ENCODE results near the gene SBK1. TPM values are rescaled to one million over a fixed set of nuclear protein-coding genes. Genes with fewer than 3 reads are reported as not detected.

The SBK1 gene
- total RNA-seq, 1 experiment from 2014 or later = 6.7 TPM

DNA sequence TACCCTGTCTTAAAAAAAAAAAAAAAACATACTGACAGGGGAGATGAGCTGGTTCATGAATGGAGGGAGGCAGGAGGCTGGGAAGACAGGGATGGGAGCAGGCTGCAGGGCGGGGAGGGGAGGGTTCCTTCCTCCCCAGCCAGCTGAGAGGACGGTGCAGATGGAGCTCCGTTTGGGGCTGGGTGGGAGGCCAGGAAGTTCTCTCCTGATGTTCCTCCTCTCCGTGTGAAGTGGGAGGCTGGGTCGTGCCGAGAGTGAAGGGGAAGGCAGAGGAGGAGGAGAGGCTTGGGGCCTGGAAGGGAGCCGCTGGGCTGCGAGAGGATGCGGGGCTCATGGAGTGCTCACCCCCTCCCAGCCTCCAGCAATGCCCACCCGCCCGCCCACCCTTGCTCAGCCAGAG lies 21.3 kb downstream of the SBK1 start:
- H3K36me3 Mint-ChIP-seq (ENCODE audit: insufficient read depth, unreplicated experiment) = peaks cover 12% of the 10 kb centered on the region
- intact Hi-C loops (cut with micrococcal nuclease; ENCODE audit: unreplicated experiment) = no loop called here
- no peak overlapping the region for H3K4me3 ChIP-seq (ENCODE audit: low read depth, low read length)
- H3K4me1 Mint-ChIP-seq (ENCODE audit: low read depth, unreplicated experiment) = no peaks in the 10 kb centered on the region
- no peak for DNase-seq
- no peak overlapping the region for H3K27ac Mint-ChIP-seq (ENCODE audit: unreplicated experiment)
- no peaks in the 10 kb centered on the region for H3K9me3 Mint-ChIP-seq (ENCODE audit: unreplicated experiment)
- CTCF ChIA-PET = no interaction called here
- no peaks in the 10 kb centered on the region for H3K9me3 ChIP-seq
- no peaks in the 10 kb centered on the region for H3K27me3 Mint-ChIP-seq (ENCODE audit: insufficient read depth, unreplicated experiment)
- BruUV-seq (replicated peaks) = no TSS peak
- H3K4me3 Mint-ChIP-seq (ENCODE audit: unreplicated experiment) = no peak overlapping the region
- POLR2A ChIA-PET = no interaction called here
- no peaks in the 10 kb centered on the region for H3K4me1 ChIP-seq
- H3K27me3 ChIP-seq (replicated peaks; ENCODE audit: control insufficient read depth, insufficient read depth, low read length) = no peaks in the 10 kb centered on the region
- TF ChIP-seq, protein P1, sequence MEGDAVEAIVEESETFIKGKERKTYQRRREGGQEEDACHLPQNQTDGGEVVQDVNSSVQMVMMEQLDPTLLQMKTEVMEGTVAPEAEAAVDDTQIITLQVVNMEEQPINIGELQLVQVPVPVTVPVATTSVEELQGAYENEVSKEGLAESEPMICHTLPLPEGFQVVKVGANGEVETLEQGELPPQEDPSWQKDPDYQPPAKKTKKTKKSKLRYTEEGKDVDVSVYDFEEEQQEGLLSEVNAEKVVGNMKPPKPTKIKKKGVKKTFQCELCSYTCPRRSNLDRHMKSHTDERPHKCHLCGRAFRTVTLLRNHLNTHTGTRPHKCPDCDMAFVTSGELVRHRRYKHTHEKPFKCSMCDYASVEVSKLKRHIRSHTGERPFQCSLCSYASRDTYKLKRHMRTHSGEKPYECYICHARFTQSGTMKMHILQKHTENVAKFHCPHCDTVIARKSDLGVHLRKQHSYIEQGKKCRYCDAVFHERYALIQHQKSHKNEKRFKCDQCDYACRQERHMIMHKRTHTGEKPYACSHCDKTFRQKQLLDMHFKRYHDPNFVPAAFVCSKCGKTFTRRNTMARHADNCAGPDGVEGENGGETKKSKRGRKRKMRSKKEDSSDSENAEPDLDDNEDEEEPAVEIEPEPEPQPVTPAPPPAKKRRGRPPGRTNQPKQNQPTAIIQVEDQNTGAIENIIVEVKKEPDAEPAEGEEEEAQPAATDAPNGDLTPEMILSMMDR (IDR thresholded peaks at IDR 0.05; ENCODE audit: insufficient read depth in 1 of 2, low read depth in 1 of 2, low read length in 1 of 2, severe bottlenecking in 1 of 2, unreplicated experiment in 1 of 2) = no peak
- no peaks in the 10 kb centered on the region for H3K36me3 ChIP-seq (ENCODE audit: control insufficient read depth, insufficient read depth, low read length)

DNA sequence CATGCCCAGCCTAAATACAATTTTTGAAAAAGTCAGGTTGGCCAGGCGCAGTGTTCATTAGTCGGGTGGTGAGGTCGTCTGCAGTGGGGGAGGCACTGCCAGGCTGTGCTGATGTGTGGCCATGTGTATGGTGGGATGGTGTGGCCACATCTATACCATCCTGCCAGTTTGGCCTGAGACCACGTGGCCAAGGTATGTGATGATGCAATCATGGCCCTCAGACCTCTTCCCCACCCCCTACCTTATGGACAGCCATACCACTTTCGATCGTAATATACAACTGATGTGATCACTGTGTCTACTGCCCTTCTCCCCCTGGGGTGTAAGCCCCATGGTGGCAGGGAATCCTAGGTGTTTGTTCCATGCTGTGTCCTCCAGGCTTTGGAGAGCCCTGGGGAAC lies 23.7 kb downstream of the SBK1 start:
- ChIA-PET CTCF (no interaction called here), POLR2A (no interaction called here)
- Histone ChIP-seq H3K36me3 (ENCODE audit: control insufficient read depth, insufficient read depth, low read length) (no peaks in the 10 kb centered on the region), H3K9me3 (no peaks in the 10 kb centered on the region), H3K27me3 (replicated peaks; ENCODE audit: control insufficient read depth, insufficient read depth, low read length) (no peaks in the 10 kb centered on the region), H3K4me1 (no peaks in the 10 kb centered on the region), H3K4me3 (ENCODE audit: low read depth, low read length) (no peak overlapping the region)
- Mint-ChIP-seq H3K27ac (ENCODE audit: unreplicated experiment) (no peak overlapping the region), H3K36me3 (ENCODE audit: insufficient read depth, unreplicated experiment) (peaks cover 4% of the 10 kb centered on the region), H3K9me3 (ENCODE audit: unreplicated experiment) (no peaks in the 10 kb centered on the region), H3K27me3 (ENCODE audit: insufficient read depth, unreplicated experiment) (no peaks in the 10 kb centered on the region), H3K4me1 (ENCODE audit: low read depth, unreplicated experiment) (no peaks in the 10 kb centered on the region), H3K4me3 (ENCODE audit: unreplicated experiment) (no peak overlapping the region)
- intact Hi-C loops (cut with micrococcal nuclease; ENCODE audit: unreplicated experiment) = no loop called here
- DNase-seq = no peak
- no TSS peak for BruUV-seq (replicated peaks)
- TF ChIP-seq, protein P1 (IDR thresholded peaks at IDR 0.05; ENCODE audit: insufficient read depth in 1 of 2, low read depth in 1 of 2, low read length in 1 of 2, severe bottlenecking in 1 of 2, unreplicated experiment in 1 of 2) = no peak

DNA sequence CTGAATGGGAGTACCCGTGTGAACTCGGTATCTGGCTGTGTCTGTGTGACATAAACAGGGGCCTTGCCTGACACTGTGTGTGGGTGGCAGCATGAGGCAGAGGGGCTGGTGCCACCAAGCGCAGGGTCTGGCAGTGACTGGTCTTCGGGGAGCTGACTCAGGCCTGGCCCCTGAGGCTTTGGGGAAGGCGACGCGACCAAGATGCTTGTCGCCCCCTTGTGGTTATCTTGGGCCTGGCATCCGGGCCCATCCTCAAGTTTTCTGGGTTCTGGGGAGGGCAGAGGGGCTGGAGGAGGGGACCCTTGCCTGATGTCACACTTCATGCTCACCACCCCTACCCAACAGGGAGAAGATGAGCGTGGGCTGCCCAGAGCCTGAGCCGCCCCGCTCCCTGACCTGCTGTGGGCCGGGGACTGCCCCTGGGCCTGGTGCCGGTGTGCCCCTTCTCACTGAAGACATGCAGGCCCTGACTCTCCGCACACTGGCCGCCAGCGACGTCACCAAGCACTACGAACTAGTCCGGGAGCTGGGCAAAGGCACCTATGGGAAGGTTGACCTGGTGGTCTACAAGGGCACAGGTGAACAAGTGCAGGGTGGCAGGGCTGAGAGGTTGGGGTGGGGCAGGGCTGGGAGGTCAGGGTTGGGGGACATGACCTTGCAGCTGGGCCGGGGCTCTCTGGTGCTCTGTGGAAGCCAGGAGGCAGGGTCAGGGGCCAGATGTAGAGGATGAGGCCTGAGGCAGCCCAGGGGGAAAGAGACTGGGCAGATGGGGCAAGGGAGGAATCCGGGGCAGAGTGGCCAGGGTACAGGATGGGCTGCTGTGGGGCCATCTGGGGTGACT lies 24.9 kb downstream of the SBK1 start:
- H3K27me3 ChIP-seq (replicated peaks; ENCODE audit: control insufficient read depth, insufficient read depth, low read length) = no peaks in the 10 kb centered on the region
- DNase-seq = peak in 1 of 2 experiments; percentile 66
- intact Hi-C loops (cut with micrococcal nuclease; ENCODE audit: unreplicated experiment) = loop anchor here (1.0 kb wide), 1 partner anchor 40 kb away; no protein-coding TSS in a partner anchor
- Mint-ChIP-seq H3K27ac (ENCODE audit: unreplicated experiment) (no peak overlapping the region), H3K4me3 (ENCODE audit: unreplicated experiment) (no peak overlapping the region), H3K36me3 (ENCODE audit: insufficient read depth, unreplicated experiment) (peaks cover 3% of the 10 kb centered on the region), H3K27me3 (ENCODE audit: insufficient read depth, unreplicated experiment) (no peaks in the 10 kb centered on the region), H3K4me1 (ENCODE audit: low read depth, unreplicated experiment) (no peaks in the 10 kb centered on the region), H3K9me3 (ENCODE audit: unreplicated experiment) (no peaks in the 10 kb centered on the region)
- no TSS peak for BruUV-seq (replicated peaks)
- no peaks in the 10 kb centered on the region for H3K9me3 ChIP-seq
- no peak overlapping the region for H3K4me3 ChIP-seq (ENCODE audit: low read depth, low read length)
- H3K4me1 ChIP-seq = no peaks in the 10 kb centered on the region
- CTCF ChIA-PET = interaction anchor here (0.6 to 1.0 kb wide), 3 partner anchors 35 to 237 kb away, joined by 3 to 5 read pairs (median 3); partner anchors contain the start of gene SGF29
- POLR2A ChIA-PET = no interaction called here
- TF ChIP-seq, protein P1 (IDR thresholded peaks at IDR 0.05; ENCODE audit: insufficient read depth in 1 of 2, low read depth in 1 of 2, low read length in 1 of 2, severe bottlenecking in 1 of 2, unreplicated experiment in 1 of 2) = peak; percentile 71 to 79
- H3K36me3 ChIP-seq (ENCODE audit: control insufficient read depth, insufficient read depth, low read length) = no peaks in the 10 kb centered on the region

All from Caco-2 (cell line).